Neural crest cell (in vitro differentiated cells): Measurements from ENCODE around the gene FNIP1. TPM values are rescaled to one million over a fixed set of nuclear protein-coding genes. Genes with fewer than 3 reads are reported as not detected.

Experiments
- DNase-seq: peaks from one replicate; pipeline ENCODE4 v3.0.0; 2021; ENCODE audit warnings: low read depth, mixed read lengths, low spot score
- H3K27ac Mint-ChIP-seq: one replicate; pipeline ENCODE4 v1.8.0; 2021; ENCODE audit warnings: mild to moderate bottlenecking, mixed read lengths; ENCODE audit not compliant: unreplicated experiment
- H3K27me3 Mint-ChIP-seq: 2 replicates; pipeline ENCODE4 v1.8.0; 2021; ENCODE audit warnings: low read depth, mild to moderate bottlenecking, mixed read lengths
- H3K36me3 Mint-ChIP-seq: 2 replicates; pipeline ENCODE4 v1.8.0; 2021; ENCODE audit warnings: low read depth, mild to moderate bottlenecking, mixed read lengths
- H3K4me1 Mint-ChIP-seq: 2 replicates; pipeline ENCODE4 v1.8.0; 2021; ENCODE audit warnings: mixed read lengths
- H3K4me3 Mint-ChIP-seq: one replicate; pipeline ENCODE4 v1.8.0; 2021; ENCODE audit warnings: mild to moderate bottlenecking, mixed read lengths
- H3K9me3 Mint-ChIP-seq: 2 replicates; pipeline ENCODE4 v1.8.0; 2021; ENCODE audit warnings: mixed read lengths
- CTCF ChIP-seq: fragments of 200-600 bp; sonication (generic); conservative IDR thresholded peaks from 2 replicates; pipeline ENCODE4 v1.5.0; 2021; ENCODE audit warnings: antibody characterized with exemption, mild to moderate bottlenecking
- total RNA-seq: library from RNA; stranded (reverse); gene quantifications from 2 replicates; pipeline ENCODE4 v1.2.1, GENCODE V29; 2021

Gene FNIP1
- total RNA-seq, 1 donor from 2014 or later, result 20.6 TPM

DNA sequence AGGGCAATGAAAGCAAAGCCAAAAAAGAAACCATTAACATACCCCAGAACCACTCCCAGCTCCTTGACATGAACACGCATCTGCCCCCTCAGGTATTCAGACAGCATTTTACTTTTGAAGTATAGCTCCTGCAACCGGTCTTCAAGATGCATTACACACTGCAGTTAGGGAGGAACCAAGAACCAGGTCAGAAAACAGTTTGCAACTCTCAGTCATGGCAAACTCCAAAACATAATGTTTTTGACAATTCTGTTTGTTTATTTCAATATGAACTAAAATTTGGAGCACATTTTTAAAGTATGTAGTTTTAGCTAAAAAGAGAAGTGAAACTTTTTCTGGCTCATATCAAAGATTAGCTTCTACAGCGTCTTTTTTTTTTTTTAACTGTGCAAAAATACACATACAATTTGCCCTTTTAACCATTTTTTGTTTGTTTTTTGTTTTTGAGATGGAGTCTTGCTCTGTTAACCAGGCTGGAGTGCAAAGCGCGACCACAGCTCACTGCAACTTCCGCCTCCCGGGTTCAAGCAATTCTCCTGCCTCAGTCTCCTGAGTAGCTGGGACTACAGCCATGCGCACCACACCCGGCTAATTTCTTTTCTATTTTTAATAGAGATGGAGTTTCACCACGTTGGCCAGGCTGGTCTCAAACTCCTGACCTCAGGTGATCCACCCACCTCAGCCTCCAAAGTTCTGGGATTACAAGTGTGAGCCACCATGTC, 149.6 kb downstream of the FNIP1 start:
- Mint-ChIP-seq H3K27me3 (no peaks in the 10 kb centered on the region), H3K4me1 (no peaks in the 10 kb centered on the region), H3K36me3 (peaks cover 25% of the 10 kb centered on the region), H3K4me3 (no peak overlapping the region), H3K27ac (no peak overlapping the region), H3K9me3 (no peaks in the 10 kb centered on the region)
- TF ChIP-seq CTCF, result no peak
- no peak for DNase-seq

DNA sequence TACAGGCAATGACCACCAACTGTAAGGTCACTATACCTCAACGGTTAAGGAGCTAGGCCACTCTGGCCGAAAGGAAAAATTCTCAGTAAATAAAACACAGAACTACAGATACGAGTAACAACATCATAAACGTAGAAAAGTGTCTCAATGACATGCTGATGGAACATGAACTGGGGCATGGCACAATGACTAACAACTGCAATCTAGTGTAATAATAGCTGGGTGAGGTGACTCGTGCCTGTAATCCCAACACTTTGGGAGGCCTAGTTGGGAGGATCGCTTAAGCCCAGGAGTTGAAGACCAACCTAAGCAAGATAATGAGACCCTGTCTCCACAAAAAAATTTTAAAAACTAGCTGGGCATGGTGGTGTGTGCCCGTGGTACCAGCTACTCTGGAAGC, 152.0 kb downstream of the FNIP1 start:
- no peaks in the 10 kb centered on the region for H3K9me3 Mint-ChIP-seq
- TF ChIP-seq CTCF, result no peak
- DNase-seq, result no peak
- no peaks in the 10 kb centered on the region for H3K4me1 Mint-ChIP-seq
- no peak overlapping the region for H3K4me3 Mint-ChIP-seq
- H3K27ac Mint-ChIP-seq, result no peak overlapping the region
- H3K27me3 Mint-ChIP-seq, result no peaks in the 10 kb centered on the region
- H3K36me3 Mint-ChIP-seq, result peaks cover 10% of the 10 kb centered on the region

DNA sequence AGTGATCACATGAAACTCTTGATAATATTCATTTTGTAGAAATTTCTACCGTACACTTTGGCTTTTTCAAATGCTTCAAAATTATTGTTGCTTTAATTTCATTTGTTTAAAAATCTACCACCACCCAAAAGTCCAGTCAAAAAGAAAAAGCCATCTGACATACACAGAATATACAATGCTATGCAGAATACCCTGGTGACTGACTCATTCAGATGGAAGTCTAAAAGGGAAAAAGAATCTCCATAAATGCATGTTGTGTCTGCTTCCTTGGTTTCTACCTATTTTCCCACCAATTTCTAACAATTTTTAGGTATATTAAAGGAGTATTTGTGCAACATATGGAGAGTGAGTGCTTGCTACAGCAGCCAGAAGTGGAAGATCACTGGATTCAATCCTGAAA, 152.4 kb downstream of the FNIP1 start:
- H3K9me3 Mint-ChIP-seq, result no peaks in the 10 kb centered on the region
- H3K36me3 Mint-ChIP-seq, result peaks cover 7% of the 10 kb centered on the region
- no peak for TF ChIP-seq CTCF
- H3K27ac Mint-ChIP-seq, result no peak overlapping the region
- no peaks in the 10 kb centered on the region for H3K27me3 Mint-ChIP-seq
- no peaks in the 10 kb centered on the region for H3K4me1 Mint-ChIP-seq
- no peak overlapping the region for H3K4me3 Mint-ChIP-seq
- no peak for DNase-seq

GRCh38 chr5:131641494-131641893, 155.3 kb downstream of the FNIP1 start:
- Mint-ChIP-seq H3K27ac (no peak overlapping the region), H3K4me3 (no peak overlapping the region)

DNA sequence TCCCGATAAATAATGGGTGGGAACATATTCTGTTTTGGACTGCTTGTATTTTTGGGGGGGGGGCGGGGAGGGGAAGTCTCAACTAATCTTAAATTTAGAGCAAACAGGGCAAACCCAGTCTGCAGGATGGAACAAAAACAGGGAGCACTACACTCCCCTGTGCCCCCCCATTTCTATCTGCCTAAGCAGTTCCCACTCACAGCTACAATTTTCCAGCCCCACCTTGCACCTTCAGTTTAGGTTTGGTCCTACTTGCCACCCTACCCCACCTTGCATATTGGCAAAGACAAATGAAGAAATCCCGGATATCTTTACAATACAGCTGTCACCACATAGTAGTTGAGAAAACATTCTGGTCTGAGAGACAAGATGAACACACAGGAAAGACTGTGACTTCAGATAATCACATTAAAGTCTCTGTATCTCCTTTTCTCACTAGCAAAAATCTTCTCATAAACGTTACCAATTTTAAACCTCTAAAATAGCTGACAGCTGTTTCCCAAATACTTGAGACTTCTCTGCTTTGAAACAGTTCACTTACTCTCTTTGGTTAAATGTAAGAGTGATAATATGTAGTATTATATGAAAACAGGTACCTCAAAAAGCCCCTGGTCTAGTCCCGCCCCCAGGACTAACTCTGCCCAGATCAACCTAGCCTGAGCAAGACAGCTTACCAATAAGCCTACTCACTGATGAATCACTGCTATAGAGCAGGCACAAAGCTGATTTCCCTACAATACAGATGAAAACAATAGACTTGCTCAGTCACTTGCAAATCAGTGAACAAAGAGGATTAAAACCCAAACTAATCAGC, 156.6 kb downstream of the FNIP1 start:
- no peaks in the 10 kb centered on the region for H3K27me3 Mint-ChIP-seq
- H3K4me1 Mint-ChIP-seq, result peaks cover 10% of the 10 kb centered on the region
- H3K27ac Mint-ChIP-seq, result no peak overlapping the region
- H3K36me3 Mint-ChIP-seq, result peaks cover under 1% of the 10 kb centered on the region
- no peak overlapping the region for H3K4me3 Mint-ChIP-seq
- TF ChIP-seq CTCF, result no peak
- no peak for DNase-seq
- no peaks in the 10 kb centered on the region for H3K9me3 Mint-ChIP-seq

More at GRCh38 chr5:131641494-131641893, 155.3 kb downstream of the FNIP1 start:
- Mint-ChIP-seq H3K4me1 (peaks cover 2% of the 10 kb centered on the region), H3K36me3 (peaks cover 4% of the 10 kb centered on the region), H3K9me3 (no peaks in the 10 kb centered on the region), H3K27me3 (no peaks in the 10 kb centered on the region)
- no peak for DNase-seq
- no peak for TF ChIP-seq CTCF
